ENCODE results near the gene UTP3. TPM values are rescaled to one million over a fixed set of nuclear protein-coding genes. Genes with fewer than 3 reads are reported as not detected.

The UTP3 gene
- total RNA-seq, 2 donors from 2014 or later, result 36.0 to 37.8 TPM

- TF ChIP-seq CTCF (conservative IDR thresholded peaks at IDR 0.05), result no peak
- Histone ChIP-seq H3K27ac (ENCODE audit: low read depth, low read length) (no peak overlapping the region), H3K27me3 (ENCODE audit: control insufficient read depth, insufficient read depth, low read length, poor library complexity, severe bottlenecking) (no peaks in the 10 kb centered on the region), H3K36me3 (ENCODE audit: control insufficient read depth, insufficient read depth, low read length) (no peaks in the 10 kb centered on the region), H3K4me3 (ENCODE audit: low read length) (no peak overlapping the region), H3K9ac (ENCODE audit: extremely low read depth, low read length, poor library complexity, severe bottlenecking) (no peak overlapping the region), H3K9me3 (ENCODE audit: control insufficient read depth, low read length) (no peaks in the 10 kb centered on the region), H3K4me1 (ENCODE audit: control insufficient read depth, insufficient read depth, low read length) (peaks cover 13% of the 10 kb centered on the region)
- WGBS, 2 experiments (ENCODE audit: insufficient coverage in 1 of 2, insufficient read length in 1 of 2), result 58 to 80% methylated on average over 4 to 7 of the region's 7 CpGs
- no peaks in the 10 kb centered on the region for H3K36me3 Mint-ChIP-seq (ENCODE audit: low read depth)
- no peaks in the 10 kb centered on the region for H3K9me3 Mint-ChIP-seq
- no peaks in the 10 kb centered on the region for H3K27me3 Mint-ChIP-seq (ENCODE audit: insufficient read depth)
- H3K4me1 Mint-ChIP-seq, result peaks cover 36% of the 10 kb centered on the region
- H3K27ac Mint-ChIP-seq, result no peak overlapping the region
- H3K4me3 Mint-ChIP-seq, result no peak overlapping the region
- peak; percentile 85 for DNase-seq
Measured at GRCh38 chr4:70713453-70714078, 25.2 kb downstream of the UTP3 start.

- no peaks in the 10 kb centered on the region for H3K36me3 Mint-ChIP-seq (ENCODE audit: low read depth)
- no peaks in the 10 kb centered on the region for H3K27me3 Mint-ChIP-seq (ENCODE audit: insufficient read depth)
- Histone ChIP-seq H3K4me1 (ENCODE audit: control insufficient read depth, insufficient read depth, low read length) (peaks cover 13% of the 10 kb centered on the region), H3K9me3 (ENCODE audit: control insufficient read depth, low read length) (no peaks in the 10 kb centered on the region), H3K36me3 (ENCODE audit: control insufficient read depth, insufficient read depth, low read length) (no peaks in the 10 kb centered on the region), H3K27me3 (ENCODE audit: control insufficient read depth, insufficient read depth, low read length, poor library complexity, severe bottlenecking) (no peaks in the 10 kb centered on the region), H3K9ac (ENCODE audit: extremely low read depth, low read length, poor library complexity, severe bottlenecking) (no peak overlapping the region), H3K4me3 (ENCODE audit: low read length) (no peak overlapping the region), H3K27ac (ENCODE audit: low read depth, low read length) (no peak overlapping the region)
- H3K4me3 Mint-ChIP-seq, result no peak overlapping the region
- peaks cover 34% of the 10 kb centered on the region for H3K4me1 Mint-ChIP-seq
- H3K27ac Mint-ChIP-seq, result no peak overlapping the region
- 92 to 100% methylated on average over 2 to 4 of the region's 5 CpGs for WGBS, 2 experiments (ENCODE audit: insufficient coverage in 1 of 2, insufficient read length in 1 of 2)
- no peak for TF ChIP-seq CTCF (conservative IDR thresholded peaks at IDR 0.05)
- DNase-seq, result no peak
- no peaks in the 10 kb centered on the region for H3K9me3 Mint-ChIP-seq
Measured at GRCh38 chr4:70714079-70714887, 26.0 kb downstream of the UTP3 start.

- Histone ChIP-seq H3K27ac (ENCODE audit: low read depth, low read length) (no peak overlapping the region), H3K4me3 (ENCODE audit: low read length) (no peak overlapping the region), H3K4me1 (ENCODE audit: control insufficient read depth, insufficient read depth, low read length) (peaks cover 13% of the 10 kb centered on the region), H3K9ac (ENCODE audit: extremely low read depth, low read length, poor library complexity, severe bottlenecking) (no peak overlapping the region), H3K36me3 (ENCODE audit: control insufficient read depth, insufficient read depth, low read length) (no peaks in the 10 kb centered on the region), H3K9me3 (ENCODE audit: control insufficient read depth, low read length) (no peaks in the 10 kb centered on the region), H3K27me3 (ENCODE audit: control insufficient read depth, insufficient read depth, low read length, poor library complexity, severe bottlenecking) (no peaks in the 10 kb centered on the region)
- H3K27me3 Mint-ChIP-seq (ENCODE audit: insufficient read depth), result no peaks in the 10 kb centered on the region
- no peak for DNase-seq
- H3K9me3 Mint-ChIP-seq, result no peaks in the 10 kb centered on the region
- no peak overlapping the region for H3K4me3 Mint-ChIP-seq
- H3K27ac Mint-ChIP-seq, result no peak overlapping the region
- peaks cover 27% of the 10 kb centered on the region for H3K4me1 Mint-ChIP-seq
- TF ChIP-seq CTCF (conservative IDR thresholded peaks at IDR 0.05), result no peak
- H3K36me3 Mint-ChIP-seq (ENCODE audit: low read depth), result no peaks in the 10 kb centered on the region
- WGBS, 2 experiments (ENCODE audit: insufficient coverage in 1 of 2, insufficient read length in 1 of 2), result 92 to 93% methylated on average over 5 to 6 of the region's 6 CpGs
Measured at GRCh38 chr4:70715097-70715496, 26.8 kb downstream of the UTP3 start.

All from endodermal cell (in vitro differentiated cells).